GM12878 (cell line): Measurements from ENCODE around the gene EPHA8. TPM values are rescaled to one million over a fixed set of nuclear protein-coding genes. Genes with fewer than 3 reads are reported as not detected.

Experiments
- ATAC-seq: fragments of 200-7000 bp; cut with Tn5 transposase; 3 replicates; pipeline ENCODE4 v1.9.1; 2020; ENCODE audit warnings: mild to moderate bottlenecking, moderate library complexity
- BruUV-seq: library from RNA; stranded (reverse); fragments of 400-500 nt; replicated peaks from 2 replicates; lab custom pipeline; 2021; lab: Mats Ljungman, UMichigan
- CTCF ChIA-PET: fragments of 300-600 bp; sonication (Branson Sonifier 250); formaldehyde crosslinking; extraction: SDS; loops from one replicate; lab custom pipeline; 2021; ENCODE audit warnings: inconsistent platforms; lab: Yijun Ruan, JAX
- POLR2A ChIA-PET: fragments of 350-600 bp; formaldehyde crosslinking; extraction: SDS; loops from one replicate; lab custom pipeline; 2021; ENCODE audit warnings: inconsistent platforms; lab: Charles Lee
- RAD21 ChIA-PET: fragments of 300-600 bp; sonication (Branson Sonifier 250); formaldehyde crosslinking; loops from one replicate; lab custom pipeline; 2023; ENCODE audit warnings: antibody characterized with exemption; ENCODE audit not compliant: unreplicated experiment; lab: Charles Lee
- SMC1A ChIA-PET: fragments of 300-600 bp; sonication (Branson Sonifier 250); formaldehyde crosslinking; loops from one replicate; lab custom pipeline; 2023; ENCODE audit not compliant: unreplicated experiment, uncharacterized antibody; lab: Charles Lee
- DNase-seq: peaks from one replicate; pipeline ENCODE4 v3.0.0-alpha.2; 2011; ENCODE audit warnings: low read depth, low spot score
- FAIRE-seq: peaks from 3 replicates; lab custom pipeline; 2011; peaks lifted over from hg19 to GRCh38; lab: Jason Lieb, UNC
- H2AFZ ChIP-seq: 2 replicates; pipeline ENCODE4 v1.6.0; 2011; ENCODE audit warnings: low read depth, low read length, control low read depth; ENCODE audit not compliant: control insufficient read depth
- H3K27ac ChIP-seq: 2 replicates; pipeline ENCODE4 v1.5.1; 2011; ENCODE audit warnings: control low read depth; ENCODE audit not compliant: control insufficient read depth, insufficient read depth
- H3K27me3 ChIP-seq, 2 experiments: replicated peaks in 1 of 2; 2 replicates each; pipeline versions ENCODE4 v1.6.0 to v1.6.1; 2011; ENCODE audit warnings: low read length in 1 of 2; ENCODE audit not compliant: control insufficient read depth in 2 of 2, insufficient read depth in 2 of 2
- H3K36me3 ChIP-seq, 2 experiments: 2 replicates each; pipeline ENCODE4 v1.5.1; 2011; ENCODE audit warnings: low read length in 1 of 2; ENCODE audit not compliant: control insufficient read depth in 2 of 2, insufficient read depth in 2 of 2
- H3K4me1 ChIP-seq: 2 replicates; pipeline ENCODE4 v1.6.1; 2011; ENCODE audit warnings: mild to moderate bottlenecking, low read length, moderate library complexity, mixed read lengths; ENCODE audit not compliant: control insufficient read depth, insufficient read depth
- H3K4me2 ChIP-seq: 2 replicates; pipeline ENCODE4 v1.6.0; 2011; ENCODE audit warnings: control low read depth; ENCODE audit not compliant: control insufficient read depth, insufficient read depth
- H3K4me3 ChIP-seq: fragments of 200-600 bp; sonication (generic); 2 replicates; pipeline ENCODE4 v1.5.1; 2016
- H3K79me2 ChIP-seq: 2 replicates; pipeline ENCODE4 v1.6.0; 2011; ENCODE audit warnings: low read length; ENCODE audit not compliant: control insufficient read depth, insufficient read depth
- H3K9ac ChIP-seq: 2 replicates; pipeline ENCODE4 v1.8.0; 2011; ENCODE audit warnings: low read length, control low read depth, mixed read lengths; ENCODE audit not compliant: control insufficient read depth, insufficient read depth
- H3K9me3 ChIP-seq: replicated peaks from 3 replicates; pipeline ENCODE4 v1.5.1; 2011; ENCODE audit warnings: mild to moderate bottlenecking, low read length; ENCODE audit not compliant: control insufficient read depth, insufficient read depth
- H4K20me1 ChIP-seq: 2 replicates; pipeline ENCODE4 v1.6.0; 2011; ENCODE audit not compliant: control insufficient read depth, insufficient read depth
- POU2F2 ChIP-seq: IDR thresholded peaks from 3 replicates; pipeline ENCODE4 v1.6.1; 2011; ENCODE audit warnings: low read depth, mild to moderate bottlenecking, low read length, borderline replicate concordance
- ZNF217 ChIP-seq: fragments of 450-650 bp; IDR thresholded peaks from 2 replicates; pipeline ENCODE4 v1.6.1; 2017; ENCODE audit warnings: antibody characterized with exemption, mild to moderate bottlenecking
- WGBS: methylation state at CpG from one replicate; pipeline ENCODE4 v1.1.6; 2016; ENCODE audit warnings: low lambda C conversion rate; ENCODE audit not compliant: insufficient replicate concordance, insufficient coverage; ENCODE audit errors: missing lambda C conversion rate; 5-methylcytosine and 5-hydroxymethylcytosine counted together
- in situ Hi-C: fragments of 300-500 bp; cut with MboI; formaldehyde crosslinking; loops from 9 replicates; pipeline ENCODE4 v1.14.3; 2018; ENCODE audit warnings: mixed read lengths
- intact Hi-C: fragments of 100-400 bp; cut with micrococcal nuclease; formaldehyde crosslinking; loops from one replicate; pipeline ENCODE4 v1.14.2; 2022; ENCODE audit not compliant: unreplicated experiment
- polyA plus RNA-seq, 11 experiments: library from polyadenylated mRNA; depleted of rRNA in 4 of 11; unstranded in 6 of 11; stranded (reverse) in 5 of 11; fragments of >200 nt; fragmentation: Nextera tagmentation in 4 of 11; fragmentation: Illumina TruSeq in 1 of 11; extraction: Ambion mirVana in 4 of 11; extraction: Trizol in 1 of 11; gene quantifications; 1 replicate in 1 of 11; 2 replicates in 10 of 11; pipeline versions ENCODE4 v1.2.1 to v1.2.3, GENCODE V29; 2011 to 2016; ENCODE audit warnings: inconsistent platforms in 2 of 11, missing spikeins in 2 of 11, low read depth in 1 of 11
- total RNA-seq, 4 experiments: library from RNA; depleted of rRNA in 3 of 4; stranded (reverse); fragments of >200 nt in 3 of 4; fragmentation: Illumina TruSeq in 1 of 4; extraction: Trizol in 1 of 4; gene quantifications; 2 replicates each; pipeline versions ENCODE4 v1.2.1 to v1.2.3, GENCODE V29; 2013 to 2021
- TF ChIP-seq, protein P1 (sequence below): fragments of 450-650 bp; IDR thresholded peaks from 2 replicates; pipeline ENCODE4 v1.6.1; 2017; ENCODE audit warnings: mild to moderate bottlenecking, low read depth, inconsistent platforms; ENCODE audit not compliant: poor library complexity, severe bottlenecking
- TF ChIP-seq, protein P2 (sequence below): fragments of 450-650 bp; IDR thresholded peaks from 2 replicates; pipeline ENCODE4 v1.6.1; 2018; ENCODE audit warnings: mild to moderate bottlenecking, low read depth, moderate library complexity; ENCODE audit not compliant: partially characterized antibody

The EPHA8 gene
- total and polyA plus RNA-seq, 10 of the 15 experiments (the other 5 are each of a cell fraction or from before 2014, with no cell fraction given): not detected

DNA sequence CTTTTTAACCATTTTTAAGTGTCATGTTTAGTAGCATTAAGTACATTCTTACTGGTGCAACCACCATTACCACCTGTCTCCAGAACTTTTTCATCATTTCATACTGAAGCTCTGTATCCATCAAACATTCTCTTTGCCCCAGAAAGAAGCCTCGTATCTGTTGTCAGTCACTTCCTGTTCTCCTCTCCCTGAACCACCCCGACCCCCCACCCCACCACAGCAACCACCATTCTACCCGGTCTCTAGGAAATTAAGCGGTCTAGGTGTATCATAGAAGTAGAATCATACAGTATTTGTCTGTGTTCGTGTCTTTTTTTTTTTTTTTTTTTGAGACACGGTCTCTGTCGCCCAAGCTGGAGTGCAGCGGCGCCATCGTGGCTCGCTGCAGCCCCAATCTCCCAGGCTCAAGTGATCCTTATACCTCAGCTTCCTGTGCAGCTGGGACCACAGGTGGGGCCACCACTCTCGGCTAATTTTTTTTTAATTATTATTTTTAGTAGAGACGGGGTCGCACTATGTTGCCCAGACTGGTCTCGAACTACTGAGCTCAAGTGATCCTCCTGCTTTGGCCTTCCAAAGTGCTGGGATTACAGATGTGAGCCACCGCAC lies 23.7 kb upstream of the EPHA8 start:
- no peaks in the 10 kb centered on the region for H3K36me3 ChIP-seq
- no peaks in the 10 kb centered on the region for H3K27me3 ChIP-seq
- H3K4me2 ChIP-seq: no peak overlapping the region
- intact Hi-C loops (no loop called here), in situ Hi-C loops (no loop called here)
- no peak overlapping the region for H3K9ac ChIP-seq
- no peaks in the 10 kb centered on the region for H3K79me2 ChIP-seq
- H3K4me3 ChIP-seq: no peak overlapping the region
- RAD21 ChIA-PET: no interaction called here
- CTCF ChIA-PET: no interaction called here
- no peak overlapping the region for H2AFZ ChIP-seq
- H3K4me1 ChIP-seq: no peaks in the 10 kb centered on the region
- no peak for FAIRE-seq
- no peaks in the 10 kb centered on the region for H4K20me1 ChIP-seq
- DNase-seq: no peak
- WGBS: 69% methylated on average over 16 of the region's 16 CpGs
- POLR2A ChIA-PET: no interaction called here
- no peak overlapping the region for H3K27ac ChIP-seq
- H3K9me3 ChIP-seq: no peaks in the 10 kb centered on the region
- no peak for TF ChIP-seq ZNF217
- TF ChIP-seq, protein P1, sequence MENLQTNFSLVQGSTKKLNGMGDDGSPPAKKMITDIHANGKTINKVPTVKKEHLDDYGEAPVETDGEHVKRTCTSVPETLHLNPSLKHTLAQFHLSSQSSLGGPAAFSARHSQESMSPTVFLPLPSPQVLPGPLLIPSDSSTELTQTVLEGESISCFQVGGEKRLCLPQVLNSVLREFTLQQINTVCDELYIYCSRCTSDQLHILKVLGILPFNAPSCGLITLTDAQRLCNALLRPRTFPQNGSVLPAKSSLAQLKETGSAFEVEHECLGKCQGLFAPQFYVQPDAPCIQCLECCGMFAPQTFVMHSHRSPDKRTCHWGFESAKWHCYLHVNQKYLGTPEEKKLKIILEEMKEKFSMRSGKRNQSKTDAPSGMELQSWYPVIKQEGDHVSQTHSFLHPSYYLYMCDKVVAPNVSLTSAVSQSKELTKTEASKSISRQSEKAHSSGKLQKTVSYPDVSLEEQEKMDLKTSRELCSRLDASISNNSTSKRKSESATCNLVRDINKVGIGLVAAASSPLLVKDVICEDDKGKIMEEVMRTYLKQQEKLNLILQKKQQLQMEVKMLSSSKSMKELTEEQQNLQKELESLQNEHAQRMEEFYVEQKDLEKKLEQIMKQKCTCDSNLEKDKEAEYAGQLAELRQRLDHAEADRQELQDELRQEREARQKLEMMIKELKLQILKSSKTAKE: no peak
- TF ChIP-seq, protein P2, sequence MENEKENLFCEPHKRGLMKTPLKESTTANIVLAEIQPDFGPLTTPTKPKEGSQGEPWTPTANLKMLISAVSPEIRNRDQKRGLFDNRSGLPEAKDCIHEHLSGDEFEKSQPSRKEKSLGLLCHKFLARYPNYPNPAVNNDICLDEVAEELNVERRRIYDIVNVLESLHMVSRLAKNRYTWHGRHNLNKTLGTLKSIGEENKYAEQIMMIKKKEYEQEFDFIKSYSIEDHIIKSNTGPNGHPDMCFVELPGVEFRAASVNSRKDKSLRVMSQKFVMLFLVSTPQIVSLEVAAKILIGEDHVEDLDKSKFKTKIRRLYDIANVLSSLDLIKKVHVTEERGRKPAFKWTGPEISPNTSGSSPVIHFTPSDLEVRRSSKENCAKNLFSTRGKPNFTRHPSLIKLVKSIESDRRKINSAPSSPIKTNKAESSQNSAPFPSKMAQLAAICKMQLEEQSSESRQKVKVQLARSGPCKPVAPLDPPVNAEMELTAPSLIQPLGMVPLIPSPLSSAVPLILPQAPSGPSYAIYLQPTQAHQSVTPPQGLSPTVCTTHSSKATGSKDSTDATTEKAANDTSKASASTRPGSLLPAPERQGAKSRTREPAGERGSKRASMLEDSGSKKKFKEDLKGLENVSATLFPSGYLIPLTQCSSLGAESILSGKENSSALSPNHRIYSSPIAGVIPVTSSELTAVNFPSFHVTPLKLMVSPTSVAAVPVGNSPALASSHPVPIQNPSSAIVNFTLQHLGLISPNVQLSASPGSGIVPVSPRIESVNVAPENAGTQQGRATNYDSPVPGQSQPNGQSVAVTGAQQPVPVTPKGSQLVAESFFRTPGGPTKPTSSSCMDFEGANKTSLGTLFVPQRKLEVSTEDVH: no peak
- TF ChIP-seq POU2F2: no peak
- SMC1A ChIA-PET: no interaction called here
- no peak for ATAC-seq
- BruUV-seq: no TSS peak
